Measurements from ENCODE around the gene SMCP.

- TF ChIP-seq CTCF (IDR thresholded peaks at IDR 0.05; ENCODE audit: low read length) (no peak), EZH2 (optimal IDR thresholded peaks at IDR 0.05; ENCODE audit: low read depth, low read length) (no peak)
Observed at GRCh38 chr1:152876827-152877226, 1.3 kb upstream of the SMCP start.
